Activated CD4-positive, alpha-beta T cell treated with anti-CD3 and anti-CD28 coated beads, Interleukin-2, amount 10 ng/mL, durations not matched to agents 24 days and 14 days (primary cell): Measurements from ENCODE around the gene MTERF4. TPM values are rescaled to one million over a fixed set of nuclear protein-coding genes. Genes with fewer than 3 reads are reported as not detected.

Source experiments
- DNase-seq: peaks from one replicate; pipeline ENCODE4 v3.0.0; 2022
- H3K27ac Mint-ChIP-seq: one replicate; pipeline ENCODE4 v1.8.0; 2022; ENCODE audit warnings: mild to moderate bottlenecking, mixed read lengths
- H3K27me3 Mint-ChIP-seq: one replicate; pipeline ENCODE4 v1.8.0; 2022; ENCODE audit warnings: mixed read lengths
- H3K36me3 Mint-ChIP-seq: one replicate; pipeline ENCODE4 v1.8.0; 2022; ENCODE audit warnings: low read depth, mild to moderate bottlenecking, mixed read lengths
- H3K4me1 Mint-ChIP-seq: one replicate; pipeline ENCODE4 v1.8.0; 2021; ENCODE audit warnings: mixed read lengths
- H3K4me3 Mint-ChIP-seq: one replicate; pipeline ENCODE4 v1.8.0; 2022; ENCODE audit warnings: mild to moderate bottlenecking, moderate library complexity, mixed read lengths
- H3K9me3 Mint-ChIP-seq: one replicate; pipeline ENCODE4 v1.8.0; 2021; ENCODE audit warnings: mixed read lengths
- intact Hi-C: fragments of 100-400 bp; cut with micrococcal nuclease; formaldehyde crosslinking; loops from one replicate; pipeline ENCODE4 v1.15.1; 2023
- total RNA-seq: library from RNA; stranded (reverse); gene quantifications from 2 replicates; pipeline ENCODE4 v1.2.3, GENCODE V29; 2022

MTERF4 gene
- total RNA-seq, 1 donor from 2014 or later, result 43.9 TPM

- Mint-ChIP-seq H3K4me1 (no peaks in the 10 kb centered on the region), H3K27me3 (no peaks in the 10 kb centered on the region), H3K9me3 (no peaks in the 10 kb centered on the region), H3K4me3 (no peak overlapping the region), H3K27ac (no peak overlapping the region), H3K36me3 (peaks cover under 1% of the 10 kb centered on the region)
- intact Hi-C loops, result no loop called here
- DNase-seq, result no peak
Measured at GRCh38 chr2:241070361-241070760, 31.7 kb downstream of the MTERF4 start.

- Mint-ChIP-seq H3K9me3 (no peaks in the 10 kb centered on the region), H3K27me3 (no peaks in the 10 kb centered on the region), H3K36me3 (no peaks in the 10 kb centered on the region), H3K4me1 (no peaks in the 10 kb centered on the region), H3K27ac (no peak overlapping the region), H3K4me3 (no peak overlapping the region)
- intact Hi-C loops, result no loop called here
- no peak for DNase-seq
Measured at GRCh38 chr2:241069821-241070281, 32.2 kb downstream of the MTERF4 start.

- Mint-ChIP-seq H3K27me3 (no peaks in the 10 kb centered on the region), H3K27ac (no peak overlapping the region), H3K4me1 (peaks cover 1% of the 10 kb centered on the region), H3K4me3 (no peak overlapping the region), H3K36me3 (no peaks in the 10 kb centered on the region), H3K9me3 (no peaks in the 10 kb centered on the region)
- no peak for DNase-seq
- intact Hi-C loops, result no loop called here
Measured at GRCh38 chr2:241068942-241069810, 32.9 kb downstream of the MTERF4 start.

- intact Hi-C loops, result no loop called here
- Mint-ChIP-seq H3K4me3 (no peak overlapping the region), H3K36me3 (no peaks in the 10 kb centered on the region), H3K4me1 (peaks cover 2% of the 10 kb centered on the region), H3K27me3 (no peaks in the 10 kb centered on the region), H3K9me3 (no peaks in the 10 kb centered on the region), H3K27ac (peak overlapping the region; percentile 26)
- DNase-seq, result no peak
Measured at GRCh38 chr2:241068136-241068941, 33.7 kb downstream of the MTERF4 start.

- peaks cover 2% of the 10 kb centered on the region for H3K4me1 Mint-ChIP-seq
- DNase-seq, result no peak
- H3K36me3 Mint-ChIP-seq, result no peaks in the 10 kb centered on the region
- no peak overlapping the region for H3K27ac Mint-ChIP-seq
- H3K9me3 Mint-ChIP-seq, result no peaks in the 10 kb centered on the region
- H3K4me3 Mint-ChIP-seq, result no peak overlapping the region
- no peaks in the 10 kb centered on the region for H3K27me3 Mint-ChIP-seq
- intact Hi-C loops, result no loop called here
Measured at GRCh38 chr2:241067501-241068135, 34.5 kb downstream of the MTERF4 start.

- Mint-ChIP-seq H3K27ac (no peak overlapping the region), H3K4me1 (peaks cover 2% of the 10 kb centered on the region), H3K9me3 (no peaks in the 10 kb centered on the region), H3K4me3 (no peak overlapping the region), H3K27me3 (no peaks in the 10 kb centered on the region), H3K36me3 (no peaks in the 10 kb centered on the region)
- DNase-seq, result no peak
- intact Hi-C loops, result no loop called here
Measured at GRCh38 chr2:241066893-241067341, 35.2 kb downstream of the MTERF4 start.

- intact Hi-C loops, result no loop called here
- no peak overlapping the region for H3K4me3 Mint-ChIP-seq
- no peak for DNase-seq
Measured at GRCh38 chr2:241066171-241066892, 35.8 kb downstream of the MTERF4 start.

GRCh38 chr2:241065355-241065803 is 36.7 kb downstream of the MTERF4 start:
- Mint-ChIP-seq H3K27me3 (no peaks in the 10 kb centered on the region), H3K4me3 (no peak overlapping the region)

More at GRCh38 chr2:241066171-241066892, 35.8 kb downstream of the MTERF4 start:
- peaks cover 2% of the 10 kb centered on the region for H3K4me1 Mint-ChIP-seq
- H3K27ac Mint-ChIP-seq, result no peak overlapping the region
- H3K36me3 Mint-ChIP-seq, result no peaks in the 10 kb centered on the region
- H3K9me3 Mint-ChIP-seq, result no peaks in the 10 kb centered on the region
- H3K27me3 Mint-ChIP-seq, result no peaks in the 10 kb centered on the region

GRCh38 chr2:241064802-241065354 is 37.2 kb downstream of the MTERF4 start:
- H3K36me3 Mint-ChIP-seq, result no peaks in the 10 kb centered on the region
- DNase-seq, result no peak
- H3K27me3 Mint-ChIP-seq, result no peaks in the 10 kb centered on the region
- H3K9me3 Mint-ChIP-seq, result no peaks in the 10 kb centered on the region
- H3K4me3 Mint-ChIP-seq, result no peak overlapping the region
- intact Hi-C loops, result no loop called here
- H3K4me1 Mint-ChIP-seq, result peaks cover 2% of the 10 kb centered on the region
- H3K27ac Mint-ChIP-seq, result no peak overlapping the region

More at GRCh38 chr2:241065355-241065803, 36.7 kb downstream of the MTERF4 start:
- DNase-seq, result no peak
- H3K36me3 Mint-ChIP-seq, result no peaks in the 10 kb centered on the region
- H3K27ac Mint-ChIP-seq, result no peak overlapping the region
- H3K4me1 Mint-ChIP-seq, result peaks cover 2% of the 10 kb centered on the region
- no peaks in the 10 kb centered on the region for H3K9me3 Mint-ChIP-seq
- intact Hi-C loops, result no loop called here

- intact Hi-C loops, result no loop called here
Measured at GRCh38 chr2:241064008-241064801, 37.9 kb downstream of the MTERF4 start.

GRCh38 chr2:241063587-241063986 is 38.5 kb downstream of the MTERF4 start:
- H3K4me1 Mint-ChIP-seq, result peaks cover 2% of the 10 kb centered on the region
- no peaks in the 10 kb centered on the region for H3K9me3 Mint-ChIP-seq
- intact Hi-C loops, result no loop called here
- DNase-seq, result no peak
- H3K27me3 Mint-ChIP-seq, result no peaks in the 10 kb centered on the region
- no peak overlapping the region for H3K4me3 Mint-ChIP-seq
- no peaks in the 10 kb centered on the region for H3K36me3 Mint-ChIP-seq
- no peak overlapping the region for H3K27ac Mint-ChIP-seq

More at GRCh38 chr2:241064008-241064801, 37.9 kb downstream of the MTERF4 start:
- H3K27me3 Mint-ChIP-seq, result no peaks in the 10 kb centered on the region
- peak overlapping the region; percentile 61 for H3K4me3 Mint-ChIP-seq
- peaks cover 2% of the 10 kb centered on the region for H3K4me1 Mint-ChIP-seq
- H3K9me3 Mint-ChIP-seq, result no peaks in the 10 kb centered on the region
- H3K36me3 Mint-ChIP-seq, result no peaks in the 10 kb centered on the region
- peak; percentile 82 for DNase-seq
- no peak overlapping the region for H3K27ac Mint-ChIP-seq

- Mint-ChIP-seq H3K27ac (no peak overlapping the region), H3K4me3 (no peak overlapping the region), H3K36me3 (no peaks in the 10 kb centered on the region), H3K27me3 (no peaks in the 10 kb centered on the region), H3K9me3 (no peaks in the 10 kb centered on the region), H3K4me1 (peaks cover 2% of the 10 kb centered on the region)
- DNase-seq, result no peak
- intact Hi-C loops, result no loop called here
Measured at GRCh38 chr2:241063093-241063551, 39.0 kb downstream of the MTERF4 start.
